H1 (cell line): ENCODE measurements around the gene BICD1. TPM values are rescaled to one million over a fixed set of nuclear protein-coding genes. Genes with fewer than 3 reads are reported as not detected.

ENCODE experiments used
- CTCF ChIA-PET: fragments of 300-600 bp; sonication (Branson Sonifier 250); formaldehyde crosslinking; loops from one replicate; lab custom pipeline; 2021; ENCODE audit not compliant: partially characterized antibody; lab: Charles Lee
- POLR2A ChIA-PET: fragments of 300-600 bp; sonication (Branson Sonifier 250); formaldehyde crosslinking; loops from one replicate; lab custom pipeline; 2021; ENCODE audit warnings: inconsistent platforms; ENCODE audit not compliant: partially characterized antibody; lab: Charles Lee
- DNase-seq, 2 experiments: peaks; one replicate each; pipeline versions ENCODE4 v3.0.0 to v3.0.0-alpha.2; 2010 to 2022; ENCODE audit warnings: low spot score in 2 of 2, low read depth in 1 of 2, mixed read lengths in 1 of 2
- FAIRE-seq: peaks from 2 replicates; lab custom pipeline; 2011; peaks lifted over from hg19 to GRCh38; lab: Jason Lieb, UNC
- H2AFZ ChIP-seq: 2 replicates; pipeline ENCODE4 v1.8.1; 2012; ENCODE audit warnings: low read length, inconsistent platforms
- H2AK5ac ChIP-seq: 2 replicates; pipeline ENCODE4 v1.6.1; 2013; ENCODE audit warnings: low read depth, low read length
- H2BK120ac ChIP-seq: replicated peaks from 2 replicates; pipeline ENCODE3; 2013; ENCODE audit warnings: low read depth, low read length, inconsistent platforms
- H2BK12ac ChIP-seq: 2 replicates; pipeline ENCODE4 v1.6.1; 2013; ENCODE audit warnings: low read depth, low read length
- H2BK15ac ChIP-seq: 2 replicates; pipeline ENCODE4 v1.6.1; 2013; ENCODE audit warnings: low read length
- H2BK20ac ChIP-seq: 2 replicates; pipeline ENCODE4 v1.6.1; 2013; ENCODE audit warnings: low read length
- H2BK5ac ChIP-seq: 2 replicates; pipeline ENCODE4 v1.6.1; 2013; ENCODE audit warnings: low read depth, low read length
- H3K14ac ChIP-seq: 2 replicates; pipeline ENCODE4 v1.6.1; 2013; ENCODE audit warnings: inconsistent platforms; ENCODE audit not compliant: insufficient read length
- H3K18ac ChIP-seq: 2 replicates; pipeline ENCODE4 v1.6.1; 2013; ENCODE audit warnings: low read length; ENCODE audit errors: extremely low read depth
- H3K23ac ChIP-seq: 2 replicates; pipeline ENCODE4 v1.6.1; 2013; ENCODE audit warnings: inconsistent platforms; ENCODE audit not compliant: insufficient read length
- H3K23me2 ChIP-seq: 2 replicates; pipeline ENCODE4 v1.6.1; 2013; ENCODE audit warnings: low read depth, low read length
- H3K27ac ChIP-seq: 2 replicates; pipeline ENCODE4 v1.6.1; 2011; ENCODE audit warnings: low read depth, low read length, inconsistent platforms
- H3K27me3 ChIP-seq, 4 experiments: replicated peaks in 1 of 4; 1 replicate in 1 of 4; 2 replicates in 3 of 4; pipeline versions ENCODE4 v1.6.1 to v1.8.1; 2011 to 2013; ENCODE audit warnings: low read length in 3 of 4, mild to moderate bottlenecking in 3 of 4, inconsistent platforms in 2 of 4, mixed read lengths in 2 of 4, moderate library complexity in 1 of 4; ENCODE audit not compliant: control insufficient read depth in 3 of 4, insufficient read depth in 3 of 4; ENCODE audit errors: extremely low read depth in 1 of 4
- H3K36me3 ChIP-seq, 4 experiments: 2 replicates each; pipeline versions ENCODE4 v1.6.1 to v1.8.1; 2011 to 2013; ENCODE audit warnings: mild to moderate bottlenecking in 4 of 4, low read length in 3 of 4, moderate library complexity in 2 of 4, control low read depth in 1 of 4, inconsistent platforms in 1 of 4; ENCODE audit not compliant: insufficient read depth in 4 of 4, control insufficient read depth in 2 of 4
- H3K4ac ChIP-seq: replicated peaks from 2 replicates; pipeline ENCODE3; 2013; ENCODE audit warnings: low read length, low read depth, mixed read lengths, inconsistent platforms; ENCODE audit not compliant: insufficient read length
- H3K4me1 ChIP-seq, 4 experiments: replicated peaks in 1 of 4; 1 replicate in 1 of 4; 2 replicates in 3 of 4; pipeline versions ENCODE4 v1.6.1 to v1.8.1; 2011 to 2013; ENCODE audit warnings: low read length in 3 of 4, inconsistent platforms in 2 of 4, mixed read lengths in 1 of 4; ENCODE audit not compliant: insufficient read depth in 4 of 4, control insufficient read depth in 3 of 4
- H3K4me2 ChIP-seq, 2 experiments: 2 replicates each; pipeline versions ENCODE4 v1.6.1 to v1.8.1; 2011 to 2013; ENCODE audit warnings: low read depth in 2 of 2, low read length in 2 of 2, control low read depth in 1 of 2, inconsistent platforms in 1 of 2, mild to moderate bottlenecking in 1 of 2; ENCODE audit not compliant: insufficient read depth in 1 of 2
- H3K4me3 ChIP-seq, 4 experiments: fragments of 200-600, 300-600 bp in 1 of 4; sonication (generic), shearing (Covaris generic), sonication (Bioruptor Twin) in 1 of 4; 2 replicates each; pipeline versions ENCODE4 v1.5.1 to v1.8.1; 2011 to 2016; ENCODE audit warnings: low read length in 4 of 4, low read depth in 3 of 4, control low read depth in 2 of 4, inconsistent platforms in 2 of 4, mild to moderate bottlenecking in 2 of 4, mixed read lengths in 1 of 4, moderate library complexity in 1 of 4; ENCODE audit not compliant: insufficient read depth in 2 of 4; ENCODE audit errors: extremely low read depth in 1 of 4
- H3K56ac ChIP-seq: replicated peaks from 2 replicates; pipeline ENCODE3; 2013; ENCODE audit warnings: low read depth, mild to moderate bottlenecking, mixed read lengths, low read length, inconsistent platforms; ENCODE audit not compliant: insufficient read length
- H3K79me1 ChIP-seq: 2 replicates; pipeline ENCODE4 v1.6.1; 2013; ENCODE audit warnings: low read depth, low read length, control low read depth
- H3K79me2 ChIP-seq, 2 experiments: 2 replicates each; pipeline versions ENCODE4 v1.6.1 to v1.8.1; 2012 to 2013; ENCODE audit warnings: low read length in 2 of 2, mild to moderate bottlenecking in 2 of 2, inconsistent platforms in 1 of 2; ENCODE audit not compliant: insufficient read depth in 2 of 2, control insufficient read depth in 1 of 2
- H3K9ac ChIP-seq, 4 experiments: replicated peaks in 1 of 4; 1 replicate in 1 of 4; 2 replicates in 3 of 4; pipeline versions ENCODE4 v1.6.1 to v1.8.1; 2011 to 2013; ENCODE audit warnings: low read depth in 3 of 4, low read length in 3 of 4, control low read depth in 2 of 4, mild to moderate bottlenecking in 2 of 4, moderate library complexity in 2 of 4, inconsistent platforms in 1 of 4; ENCODE audit errors: extremely low read depth in 1 of 4
- H3K9me3 ChIP-seq, 2 experiments: 2 replicates each; pipeline versions ENCODE4 v1.6.1 to v1.8.1; 2012 to 2013; ENCODE audit warnings: mild to moderate bottlenecking in 2 of 2, moderate library complexity in 2 of 2, control low read depth in 1 of 2, inconsistent platforms in 1 of 2, low read depth in 1 of 2, low read length in 1 of 2, mixed read lengths in 1 of 2; ENCODE audit not compliant: insufficient read depth in 2 of 2
- H4K20me1 ChIP-seq, 2 experiments: replicated peaks in 1 of 2; 2 replicates each; pipeline versions ENCODE3 to v1.8.1; 2011 to 2013; ENCODE audit warnings: inconsistent platforms in 2 of 2, low read length in 2 of 2, mild to moderate bottlenecking in 1 of 2; ENCODE audit not compliant: insufficient read depth in 2 of 2, control insufficient read depth in 1 of 2
- H4K5ac ChIP-seq: 2 replicates; pipeline ENCODE4 v1.6.1; 2013; ENCODE audit warnings: low read length, low read depth, mixed read lengths, inconsistent platforms; ENCODE audit not compliant: insufficient read length
- H4K8ac ChIP-seq: 2 replicates; pipeline ENCODE4 v1.8.0; 2013; ENCODE audit warnings: mild to moderate bottlenecking, moderate library complexity, low read length, inconsistent platforms; ENCODE audit not compliant: insufficient read depth; ENCODE audit errors: extremely low read depth
- H4K91ac ChIP-seq: replicated peaks from 2 replicates; pipeline ENCODE3; 2013; ENCODE audit warnings: low read length, mixed read lengths, inconsistent platforms; ENCODE audit not compliant: insufficient read length
- CBX8 ChIP-seq: fragments of 300-800, 300-1000 bp; sonication (generic); IDR thresholded peaks from 2 replicates; pipeline ENCODE4 v1.7.1; 2016; ENCODE audit warnings: low read depth, low read length, borderline replicate concordance
- CTBP2 ChIP-seq: IDR thresholded peaks from 2 replicates; pipeline ENCODE4 v1.7.0; 2011; ENCODE audit warnings: borderline replicate concordance, mild to moderate bottlenecking, moderate library complexity, mixed read lengths, low read length; ENCODE audit not compliant: insufficient read depth, insufficient read length
- EGR1 ChIP-seq: IDR thresholded peaks from 2 replicates; pipeline ENCODE4 v1.6.1; 2011; ENCODE audit warnings: low read depth, low read length, borderline replicate concordance
- JUND ChIP-seq: IDR thresholded peaks from 2 replicates; pipeline ENCODE4 v1.6.1; 2011; ENCODE audit warnings: mild to moderate bottlenecking, improper control_type of control experiment, low read length
- MAFK ChIP-seq: IDR thresholded peaks from 2 replicates; pipeline ENCODE4 v1.6.1; 2012; ENCODE audit warnings: low read depth, mild to moderate bottlenecking, improper control_type of control experiment, low read length
- MAX ChIP-seq: IDR thresholded peaks from 2 replicates; pipeline ENCODE4 v1.6.1; 2012; ENCODE audit warnings: inconsistent platforms
- PHF8 ChIP-seq: fragments of 200-600 bp; sonication (generic); conservative IDR thresholded peaks from 2 replicates; pipeline ENCODE4 v1.7.1; 2012; ENCODE audit warnings: low read depth, mild to moderate bottlenecking, inconsistent platforms, low read length, moderate library complexity
- POLR2AphosphoS5 ChIP-seq: IDR thresholded peaks from 2 replicates; pipeline ENCODE4 v1.6.1; 2011; ENCODE audit warnings: low read depth, low read length
- RAD21 ChIP-seq, 2 experiments: IDR thresholded peaks in 1 of 2; conservative IDR thresholded peaks in 1 of 2; 2 replicates each; pipeline ENCODE4 v1.6.1; 2011; ENCODE audit warnings: low read depth in 2 of 2, low read length in 2 of 2, improper control_type of control experiment in 1 of 2, inconsistent platforms in 1 of 2, mild to moderate bottlenecking in 1 of 2, moderate library complexity in 1 of 2
- SIX5 ChIP-seq: IDR thresholded peaks from 2 replicates; pipeline ENCODE4 v1.6.1; 2011; ENCODE audit warnings: mild to moderate bottlenecking, low read depth, low read length
- SP2 ChIP-seq: IDR thresholded peaks from 2 replicates; pipeline ENCODE4 v1.6.1; 2012; ENCODE audit warnings: mild to moderate bottlenecking, low read length, inconsistent platforms
- TEAD4 ChIP-seq: IDR thresholded peaks from 2 replicates; pipeline ENCODE4 v1.6.1; 2012; ENCODE audit warnings: low read depth, low read length, inconsistent platforms, mixed read lengths
- WGBS, 2 experiments: shearing (Covaris generic) in 1 of 2; methylation state at CpG; one replicate each; pipeline versions ENCODE4 v1.1.6 to v1.1.7; 2013 to 2015; ENCODE audit warnings: low lambda C conversion rate in 2 of 2, mixed read lengths in 2 of 2, inconsistent platforms in 1 of 2, low coverage in 1 of 2, missing lambda C conversion rate in 1 of 2; ENCODE audit not compliant: insufficient replicate concordance in 2 of 2, insufficient coverage in 1 of 2, insufficient read length in 1 of 2; ENCODE audit errors: extremely low coverage in 1 of 2, missing lambda C conversion rate in 1 of 2; 5-methylcytosine and 5-hydroxymethylcytosine counted together
- polyA plus RNA-seq, 7 experiments: library from polyadenylated mRNA; depleted of rRNA in 3 of 7; stranded (reverse) in 5 of 7; unstranded in 2 of 7; fragments of >200 nt in 5 of 7; fragments of 200-250 nt in 2 of 7; gene quantifications; 1 replicate in 5 of 7; 2 replicates in 1 of 7; 4 replicates in 1 of 7; pipeline versions ENCODE4 v1.2.1 to v1.2.3, GENCODE V29; 2011 to 2013; ENCODE audit warnings: missing spikeins in 2 of 7, mixed read lengths in 2 of 7
- total RNA-seq: library from RNA; stranded (reverse); fragmentation: NEBNext Ultra II Directional; extraction: Animal tissue kit (Norgen Biotek cat#: 25700); gene quantifications from 2 replicates; pipeline ENCODE4 v1.2.1, GENCODE V29; 2021
- TF ChIP-seq, protein P1 (sequence below): IDR thresholded peaks from 2 replicates; pipeline ENCODE4 v1.6.1; 2011; ENCODE audit warnings: low read length, improper control_type of control experiment

The BICD1 gene
- total and polyA plus RNA-seq, 2 of the 8 experiments (the other 6 are each of a cell fraction or from before 2014, with no cell fraction given) = 34.1 to 58.4 TPM

GRCh38 chr12:32265456-32265855 lies 158.8 kb downstream of the BICD1 start:
- Histone ChIP-seq H2BK120ac (no peak overlapping the region), H3K23me2 (no peaks in the 10 kb centered on the region), H2AFZ (no peak overlapping the region), H3K9ac (no peak overlapping the region), H3K4me1 (no peaks in the 10 kb centered on the region; a peak in 1 of 7 replicates), H3K14ac (no peak overlapping the region), H3K4ac (no peak overlapping the region), H3K4me3 (no peak overlapping the region), H2BK20ac (no peak overlapping the region), H3K23ac (no peak overlapping the region), H2BK5ac (no peak overlapping the region), H3K56ac (no peak overlapping the region), H4K5ac (no peak overlapping the region), H4K8ac (no peak overlapping the region), H4K20me1 (no peaks in the 10 kb centered on the region), H3K27ac (no peak overlapping the region), H2AK5ac (no peak overlapping the region), H2BK15ac (no peak overlapping the region), H3K4me2 (no peak overlapping the region), H3K36me3 (0 out of 8 replicates have a peak, but pooled peaks cover 0 to 3% (median 0%) of the 10 kb centered on the region in 4 experiments), H2BK12ac (no peak overlapping the region), H4K91ac (no peak overlapping the region), H3K79me2 (peaks cover 0 to 3% of the 10 kb centered on the region in 2 experiments; a peak in 1 of 4 replicates), H3K79me1 (no peaks in the 10 kb centered on the region), H3K18ac (no peak overlapping the region), H3K27me3 (no peaks in the 10 kb centered on the region), H3K9me3 (no peaks in the 10 kb centered on the region)
- 91% methylated on average over 7 of the region's 7 CpGs; no CpG with 5 or more reads in 1 of the 2 experiments for WGBS, 2 experiments
- POLR2A ChIA-PET = interaction anchor here (1.0 kb wide), 1 partner anchor 159 kb away, joined by 3 read pairs; the partner anchor contains the start of gene BICD1
- FAIRE-seq (no peak), DNase-seq (no peak)
- CTCF ChIA-PET = interaction anchor here (0.7 to 0.8 kb wide), 2 partner anchors 28 to 47 kb away, joined by 3 to 4 read pairs; no protein-coding TSS in a partner anchor
- TF ChIP-seq RAD21 (IDR thresholded peaks at IDR 0.05 in 1 of 2, conservative IDR thresholded peaks at IDR 0.05 in 1 of 2; ENCODE audit: low read depth in 2 of 2, low read length in 2 of 2) (no peak), JUND (no peak), EGR1 (no peak), PHF8 (no peak), MAX (no peak), TEAD4 (no peak), SIX5 (no peak), CBX8 (no peak), POLR2AphosphoS5 (no peak), MAFK (no peak), SP2 (no peak), CTBP2 (no peak)
- TF ChIP-seq, protein P1, sequence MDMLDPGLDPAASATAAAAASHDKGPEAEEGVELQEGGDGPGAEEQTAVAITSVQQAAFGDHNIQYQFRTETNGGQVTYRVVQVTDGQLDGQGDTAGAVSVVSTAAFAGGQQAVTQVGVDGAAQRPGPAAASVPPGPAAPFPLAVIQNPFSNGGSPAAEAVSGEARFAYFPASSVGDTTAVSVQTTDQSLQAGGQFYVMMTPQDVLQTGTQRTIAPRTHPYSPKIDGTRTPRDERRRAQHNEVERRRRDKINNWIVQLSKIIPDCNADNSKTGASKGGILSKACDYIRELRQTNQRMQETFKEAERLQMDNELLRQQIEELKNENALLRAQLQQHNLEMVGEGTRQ = no peak
